HG03460 (cell line): Measurements from ENCODE around the gene GSTM3.
"Not testable (repeated sequence)": the region's sequence is repeated elsewhere in the genome, so short reads cannot be mapped to it uniquely, and the experiment has no call there.

Experiments used
- ATAC-seq: cut with Tn5 transposase; IDR thresholded peaks from one replicate; pipeline ENCODE4 v1.9.1; 2021; ENCODE audit not compliant: unreplicated experiment

The GSTM3 gene

DNA sequence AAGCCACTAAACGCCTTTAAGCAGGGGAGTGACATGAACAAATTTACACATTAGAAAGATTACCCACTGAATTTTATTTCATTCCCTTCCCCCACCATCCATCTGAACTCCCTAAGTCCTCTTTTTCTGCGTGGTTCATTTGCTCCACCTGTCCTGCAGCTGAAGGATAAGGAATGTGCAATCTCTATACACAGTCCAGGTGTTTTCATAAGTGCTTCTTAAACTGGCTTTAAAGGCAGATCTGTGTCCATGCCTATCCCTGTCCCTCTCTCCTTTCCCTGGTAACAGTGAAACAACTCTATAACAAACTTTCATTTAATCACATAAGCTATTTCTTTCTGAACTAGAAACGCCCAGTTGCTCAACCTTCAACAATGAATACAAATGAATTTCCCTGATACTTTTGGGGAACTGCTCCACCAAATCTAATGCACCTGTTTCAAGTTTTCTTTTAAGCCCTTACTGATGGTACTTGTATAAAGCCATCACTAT lies 8.4 kb downstream of the GSTM3 start:
- no peak for ATAC-seq

DNA sequence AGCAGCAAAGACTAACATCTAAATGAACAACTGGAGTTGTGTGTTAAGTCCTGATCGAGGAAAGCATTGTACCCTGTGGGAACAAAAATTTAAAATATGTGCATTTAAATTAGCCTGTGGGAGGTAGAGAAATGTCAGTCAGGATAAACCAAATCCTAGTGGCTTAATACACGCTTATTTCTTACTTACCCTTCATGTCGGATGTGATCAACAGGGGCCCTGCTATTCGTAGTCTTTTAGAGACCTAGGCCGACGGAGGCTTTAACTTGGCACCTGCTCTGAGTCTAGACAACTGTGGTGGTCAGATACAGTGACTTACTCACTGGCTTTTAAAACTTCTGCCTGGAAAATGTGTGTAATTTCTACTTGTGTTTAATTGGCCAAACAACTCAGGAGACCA lies 10.2 kb downstream of the GSTM3 start:
- no peak for ATAC-seq

DNA sequence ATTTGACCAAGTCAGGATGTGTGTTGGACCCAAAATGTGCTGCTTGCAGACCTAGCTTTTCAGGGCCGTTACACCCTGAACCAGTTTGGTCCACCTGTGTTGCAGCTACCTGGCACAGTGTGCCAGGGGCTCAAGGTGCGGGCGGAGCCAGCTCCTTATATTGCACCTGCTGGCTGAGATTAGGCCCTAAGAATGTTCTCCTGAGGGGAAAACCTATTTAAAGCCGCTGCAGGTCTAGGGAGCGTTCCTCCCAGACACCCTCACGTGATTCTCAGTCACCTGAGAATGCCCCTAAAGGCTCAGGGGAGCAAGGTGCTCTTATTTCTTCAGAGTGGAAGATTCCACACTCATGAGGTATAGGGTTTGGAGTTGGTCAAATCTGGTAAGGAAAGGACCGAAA lies 12.0 kb downstream of the GSTM3 start:
- ATAC-seq: no peak

DNA sequence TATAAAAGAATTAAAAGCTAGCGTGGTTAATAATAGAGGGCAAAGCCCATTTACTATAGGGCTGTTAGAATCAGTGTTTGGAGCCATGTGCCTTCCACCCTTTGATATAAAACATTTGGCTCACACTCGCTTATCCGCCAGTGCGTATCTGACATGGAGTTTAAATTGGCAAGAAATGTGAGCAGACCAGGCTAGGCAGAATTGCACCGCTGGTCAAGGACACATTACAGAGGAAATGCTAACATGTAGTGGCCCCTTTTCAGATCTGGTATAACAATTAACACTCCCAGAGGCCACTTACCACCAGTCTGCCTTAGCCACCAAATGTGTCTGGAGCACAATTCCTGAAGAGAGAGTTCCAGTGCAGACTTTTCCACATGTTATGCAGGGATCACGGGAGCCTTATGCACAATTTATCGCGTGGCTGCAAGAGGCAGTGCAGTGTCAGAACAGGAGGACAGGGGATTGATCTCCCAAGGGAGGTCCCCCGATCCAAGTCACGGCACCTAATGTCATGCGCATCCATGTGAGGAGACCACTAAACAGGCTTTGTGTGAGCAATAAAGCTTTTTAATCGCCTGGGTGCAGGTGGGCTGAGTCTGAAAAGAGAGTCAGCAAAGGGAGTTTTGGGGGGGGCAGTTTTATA lies 14.0 kb downstream of the GSTM3 start:
- ATAC-seq: no peak

DNA sequence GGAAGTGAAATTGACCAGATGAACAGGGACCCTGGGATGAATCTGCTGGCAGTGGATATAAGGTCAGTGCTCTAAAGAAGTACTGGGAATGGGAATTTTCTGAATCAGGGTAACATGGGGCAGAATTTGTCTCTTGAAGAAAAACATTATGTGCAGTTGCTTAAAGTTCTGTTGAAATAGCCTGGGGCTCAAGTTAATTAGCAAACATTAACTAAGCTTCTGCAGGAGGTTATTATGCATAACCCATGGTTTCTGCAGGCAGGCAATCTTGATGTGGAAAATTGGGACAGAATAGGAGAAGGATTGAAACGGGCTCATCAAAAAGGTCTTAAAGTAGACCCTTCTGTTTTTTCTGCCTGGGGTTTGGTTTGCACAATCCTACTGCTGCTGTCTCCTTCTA lies 14.8 kb downstream of the GSTM3 start:
- ATAC-seq: no peak

DNA sequence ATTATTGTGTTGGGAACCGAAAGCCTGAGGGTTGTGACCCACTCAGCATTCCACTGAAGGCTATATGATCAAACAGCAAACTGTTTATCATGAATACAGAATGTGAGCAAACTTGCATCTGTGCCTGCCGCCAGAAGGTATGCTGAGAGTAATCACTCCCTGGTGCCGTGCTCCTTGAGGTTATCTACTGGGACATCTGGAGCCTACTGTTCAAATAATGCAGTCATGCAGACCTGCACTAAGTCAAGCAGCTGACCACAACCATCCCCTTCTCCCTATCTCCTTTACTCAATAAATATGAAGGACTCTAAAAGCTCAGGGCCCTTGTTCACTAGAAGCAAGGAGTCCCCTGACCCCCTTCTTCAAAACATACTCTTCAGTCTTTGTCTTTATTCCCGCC lies 15.3 kb downstream of the GSTM3 start:
- ATAC-seq: no peak

DNA sequence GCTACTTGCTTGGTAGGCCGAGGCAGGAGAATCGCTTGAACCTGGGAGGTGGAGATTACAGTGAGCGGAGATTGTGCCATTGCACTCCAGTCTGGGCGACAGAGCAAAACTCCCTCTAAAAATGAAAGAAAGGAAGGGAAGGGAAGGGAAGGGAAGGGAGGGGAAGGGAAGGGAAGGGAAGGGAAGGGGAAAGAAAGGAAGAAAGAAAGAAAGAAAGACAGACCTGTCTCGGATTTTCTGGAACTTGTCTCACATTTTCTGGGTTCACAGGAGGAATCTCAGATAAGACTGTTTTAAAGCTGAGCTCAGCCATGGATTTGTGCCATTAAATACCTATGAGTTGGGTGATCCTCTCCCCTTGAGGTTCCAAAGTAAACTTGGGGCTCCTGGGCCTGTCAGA lies 15.9 kb downstream of the GSTM3 start:
- no peak for ATAC-seq

DNA sequence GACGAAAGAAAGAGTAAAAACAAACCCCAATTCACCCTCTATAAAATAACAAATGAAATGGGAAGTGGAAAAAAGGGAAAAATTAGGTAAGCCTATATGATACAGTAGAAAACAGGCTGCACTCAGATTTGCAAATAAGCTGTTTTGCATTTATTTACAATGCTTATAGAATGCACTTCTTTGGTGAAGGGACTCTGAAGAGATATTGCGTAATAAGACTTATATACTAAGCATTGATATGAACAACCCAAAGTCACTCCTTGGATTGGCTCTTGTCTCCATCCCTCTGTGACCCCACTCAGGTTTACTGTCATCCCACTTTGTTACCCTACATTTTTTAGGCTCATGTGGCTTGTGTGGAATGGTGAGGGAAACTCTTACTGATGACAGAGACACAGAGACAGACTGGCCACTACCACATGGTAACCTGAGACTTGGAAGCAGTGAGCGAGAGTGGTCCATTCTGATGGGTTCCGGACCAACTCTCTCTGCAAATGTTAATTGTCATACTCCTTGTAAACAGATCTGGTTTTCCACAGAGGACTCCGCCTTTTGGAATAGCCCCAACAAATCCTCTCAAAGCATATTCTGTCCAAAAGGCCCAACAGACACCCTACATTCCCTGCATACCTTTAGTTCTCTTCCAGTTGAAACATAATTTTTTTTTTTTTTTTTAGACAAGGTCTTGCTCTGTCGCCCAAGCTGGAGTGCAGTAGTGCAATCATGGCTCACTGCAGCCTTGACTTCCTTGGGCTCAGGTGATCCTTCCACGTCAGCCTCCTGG lies 17.7 kb downstream of the GSTM3 start:
- ATAC-seq: no peak

DNA sequence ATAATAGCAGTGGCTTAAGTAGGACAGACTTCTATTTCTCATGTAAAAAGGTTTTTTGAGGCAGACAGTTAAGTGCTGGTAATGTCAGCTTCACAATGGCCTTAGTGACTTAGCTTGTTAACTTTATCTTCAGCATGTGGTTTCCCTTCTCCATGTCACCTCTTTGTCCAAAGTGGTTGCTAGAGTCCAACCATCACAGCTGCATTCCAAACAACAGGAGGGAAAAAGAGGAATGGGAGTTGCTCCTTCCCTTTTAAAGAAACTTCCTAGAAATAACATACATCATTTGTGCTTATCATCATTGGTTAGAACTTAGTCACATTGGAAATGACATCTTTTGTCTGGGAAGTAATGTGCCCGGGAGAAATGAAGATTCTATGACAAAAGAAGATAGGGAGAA lies 18.9 kb downstream of the GSTM3 start:
- ATAC-seq: no peak

DNA sequence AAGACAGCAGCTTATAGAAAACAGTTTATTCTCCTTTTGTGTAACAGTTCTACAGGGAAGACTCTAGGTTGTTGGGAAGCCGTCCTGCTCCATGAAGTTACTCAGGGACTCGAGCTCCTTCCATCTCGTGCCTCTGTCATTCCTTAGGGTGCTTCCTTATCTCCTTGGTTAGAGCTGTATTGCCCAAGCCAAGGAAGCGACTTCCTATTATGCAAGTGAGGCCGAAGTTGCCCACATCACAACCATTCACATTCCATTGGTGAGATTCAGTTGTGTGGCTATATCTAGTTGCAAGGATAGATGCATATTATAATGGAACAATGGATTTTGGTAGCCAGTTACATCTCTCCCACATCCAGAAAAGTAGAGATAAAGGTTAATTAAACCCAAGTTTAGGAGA lies 19.8 kb downstream of the GSTM3 start:
- ATAC-seq: no peak

DNA sequence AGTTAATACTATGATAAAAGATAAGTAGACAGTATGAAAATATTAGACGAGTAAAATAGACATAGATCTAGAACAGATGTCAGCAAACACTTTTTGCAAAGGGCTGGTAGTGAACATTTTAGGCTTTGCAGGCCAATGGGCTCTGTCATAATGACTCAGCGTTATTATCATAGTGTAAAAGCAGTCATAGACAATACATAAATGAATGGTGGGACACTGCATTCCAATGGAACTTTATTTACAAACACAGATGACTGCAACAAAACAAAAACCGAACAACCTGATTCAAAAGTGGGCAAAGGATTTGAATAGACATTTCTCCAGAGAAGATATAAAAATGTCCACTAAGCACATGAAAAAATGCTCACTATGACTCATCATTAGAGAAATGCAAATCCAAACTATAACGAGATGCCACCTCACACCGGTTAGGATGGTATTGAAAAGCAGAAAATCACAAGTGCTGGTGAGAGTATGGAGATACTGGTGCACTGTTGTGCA lies 21.5 kb downstream of the GSTM3 start:
- ATAC-seq: no peak

DNA sequence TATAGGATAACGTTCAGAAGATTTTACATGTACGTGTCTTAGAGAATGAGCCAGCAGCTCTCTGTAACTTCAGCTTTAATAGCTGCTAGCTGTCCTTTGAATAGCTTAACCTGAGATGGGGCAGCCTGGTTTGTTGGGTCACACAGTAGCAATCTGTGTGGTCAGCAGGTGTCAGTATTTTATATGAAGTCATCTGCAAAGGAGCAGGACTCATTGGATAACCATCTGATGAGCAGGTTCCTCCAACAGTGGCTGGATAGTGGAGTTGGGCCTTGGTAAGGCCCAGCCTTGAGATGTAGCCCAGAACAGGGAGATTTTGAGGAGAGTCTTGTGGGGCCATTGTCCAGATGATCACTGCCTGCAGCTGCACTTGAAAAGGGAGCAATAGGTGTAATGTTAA lies 22.3 kb downstream of the GSTM3 start:
- no peak for ATAC-seq

DNA sequence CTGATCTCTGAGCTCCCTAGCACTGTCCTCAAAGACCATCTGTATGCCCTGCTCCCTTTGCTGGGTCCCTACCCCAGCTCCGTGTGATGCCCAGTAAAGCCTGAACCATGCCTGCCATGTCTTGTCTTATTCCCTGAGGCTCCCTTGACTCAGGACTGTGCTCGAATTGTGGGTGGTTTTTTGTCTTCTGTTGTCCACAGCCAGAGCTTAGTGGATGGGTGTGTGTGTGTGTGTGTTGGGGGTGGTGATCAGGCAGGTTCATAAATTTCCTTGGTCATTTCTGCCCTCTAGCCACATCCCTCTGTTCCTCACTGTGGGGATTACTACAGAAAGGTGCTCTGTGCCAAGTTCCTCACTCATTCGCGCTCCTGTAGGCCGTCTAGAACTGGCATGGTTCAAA lies 23.1 kb downstream of the GSTM3 start:
- no peak for ATAC-seq

DNA sequence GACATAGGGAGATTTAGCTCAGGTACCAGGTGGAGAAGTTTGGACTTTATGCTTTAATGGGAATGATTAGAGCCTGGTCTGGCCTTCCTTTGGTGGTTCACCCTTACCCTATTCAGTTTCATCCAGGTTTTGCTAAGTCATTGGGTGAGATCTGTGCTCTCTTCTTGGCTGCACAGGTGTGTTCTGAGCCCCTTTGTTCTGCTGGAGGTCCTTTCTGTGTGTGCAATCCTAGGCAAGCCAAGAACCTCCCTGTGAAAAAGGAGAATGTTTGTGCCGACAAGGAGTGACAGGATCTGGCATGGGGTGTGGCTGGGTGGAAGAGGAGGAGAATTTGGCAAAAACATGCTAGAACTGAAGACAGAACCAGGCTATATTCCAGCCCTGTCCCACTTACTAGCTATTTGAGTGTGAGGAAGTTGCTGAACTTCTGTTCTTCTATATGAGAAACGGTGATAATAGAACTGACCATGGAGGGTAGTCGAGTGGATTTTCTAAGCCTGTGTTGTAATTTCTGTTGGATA lies 24.2 kb downstream of the GSTM3 start:
- ATAC-seq: no peak

DNA sequence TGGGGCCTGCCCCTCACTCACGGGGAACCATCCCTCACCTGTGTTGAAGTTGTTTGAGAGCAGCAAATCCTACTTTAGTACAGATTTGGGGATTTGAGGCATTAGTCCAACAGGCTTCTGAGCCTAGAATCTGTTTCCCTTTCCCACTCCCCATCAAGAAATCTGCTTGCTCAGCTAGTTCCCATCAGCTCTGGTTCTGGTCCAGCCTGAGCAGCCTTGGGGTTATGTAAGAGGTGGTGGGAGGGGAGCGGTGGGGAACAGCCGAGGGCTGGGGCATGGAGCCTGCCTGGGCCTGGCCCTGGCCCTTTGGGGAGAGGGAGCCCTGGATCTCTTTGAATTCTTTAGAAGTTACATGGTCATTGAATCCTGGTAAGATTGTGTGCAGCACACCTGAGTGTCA lies 24.7 kb downstream of the GSTM3 start:
- ATAC-seq: no peak

DNA sequence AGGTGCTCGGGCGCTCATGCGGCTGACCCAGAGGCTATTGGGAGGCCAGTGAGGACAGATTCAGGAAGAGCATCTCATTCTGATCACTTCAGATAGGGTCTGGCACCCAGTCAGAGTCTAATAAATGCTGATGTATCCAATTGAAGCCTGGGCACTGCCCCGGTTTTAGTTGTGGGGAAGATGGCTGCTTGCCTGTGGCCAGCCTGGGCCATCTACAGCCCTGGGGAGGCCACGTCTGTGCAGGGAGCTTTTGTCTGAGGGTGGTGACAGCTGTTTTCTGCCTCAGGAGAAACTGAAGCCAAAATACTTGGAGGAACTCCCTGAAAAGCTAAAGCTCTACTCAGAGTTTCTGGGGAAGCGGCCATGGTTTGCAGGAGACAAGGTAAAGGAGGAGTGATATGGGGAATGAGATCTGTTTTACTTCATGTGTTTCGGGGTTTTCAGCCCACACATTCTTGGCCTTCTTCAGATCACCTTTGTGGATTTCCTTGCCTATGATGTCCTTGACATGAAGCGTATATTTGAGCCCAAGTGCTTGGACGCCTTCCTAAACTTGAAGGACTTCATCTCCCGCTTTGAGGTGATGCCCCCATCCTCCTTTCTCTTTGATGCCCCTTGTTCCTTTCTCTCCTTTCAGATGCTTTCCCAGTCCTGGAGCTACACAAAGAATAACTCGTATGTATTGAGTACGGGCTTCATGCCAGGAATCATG lies 26.0 kb downstream of the GSTM3 start:
- no peak for ATAC-seq

DNA sequence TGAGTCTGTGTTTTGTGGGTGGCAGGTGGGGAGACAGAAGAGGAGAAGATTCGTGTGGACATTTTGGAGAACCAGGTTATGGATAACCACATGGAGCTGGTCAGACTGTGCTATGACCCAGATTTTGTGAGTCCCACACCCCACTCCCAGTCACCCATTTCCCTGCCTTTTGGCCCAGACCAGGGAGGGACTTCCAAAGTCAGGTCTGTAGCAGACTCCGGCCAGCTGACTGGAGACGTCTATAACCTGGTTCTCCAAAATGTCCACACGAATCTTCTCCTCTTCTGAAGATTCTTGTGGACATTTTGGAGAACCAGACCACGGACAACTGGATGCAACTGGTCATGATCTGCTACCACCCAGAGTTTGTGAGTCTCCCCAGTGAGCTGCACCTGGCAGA lies 27.2 kb downstream of the GSTM3 start:
- no peak for ATAC-seq

DNA sequence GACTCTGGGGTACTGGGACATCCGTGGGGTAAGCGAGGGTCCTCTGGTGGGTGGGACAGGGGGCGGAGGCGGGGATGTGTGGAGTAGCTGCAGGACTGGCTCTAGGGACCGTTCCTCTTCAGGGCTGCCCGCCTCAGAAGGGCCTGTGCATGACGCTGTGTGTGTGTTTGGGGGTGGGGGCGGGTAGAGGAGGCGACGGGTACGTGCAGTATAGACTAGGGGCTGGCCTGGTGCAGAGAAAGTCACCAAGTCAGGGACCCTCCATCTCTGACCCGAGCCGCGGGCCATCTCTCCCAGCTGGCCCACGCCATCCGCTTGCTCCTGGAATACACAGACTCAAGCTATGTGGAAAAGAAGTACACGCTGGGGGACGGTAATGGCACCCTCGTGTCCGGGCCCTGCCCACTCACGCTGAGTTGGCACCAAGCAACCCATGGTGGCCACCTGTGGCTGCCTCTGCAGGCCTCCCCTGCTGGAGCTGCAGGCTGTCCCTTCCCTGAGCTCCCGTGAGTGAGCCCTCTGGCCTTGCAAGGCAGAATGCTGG lies 28.4 kb downstream of the GSTM3 start:
- ATAC-seq: no peak

DNA sequence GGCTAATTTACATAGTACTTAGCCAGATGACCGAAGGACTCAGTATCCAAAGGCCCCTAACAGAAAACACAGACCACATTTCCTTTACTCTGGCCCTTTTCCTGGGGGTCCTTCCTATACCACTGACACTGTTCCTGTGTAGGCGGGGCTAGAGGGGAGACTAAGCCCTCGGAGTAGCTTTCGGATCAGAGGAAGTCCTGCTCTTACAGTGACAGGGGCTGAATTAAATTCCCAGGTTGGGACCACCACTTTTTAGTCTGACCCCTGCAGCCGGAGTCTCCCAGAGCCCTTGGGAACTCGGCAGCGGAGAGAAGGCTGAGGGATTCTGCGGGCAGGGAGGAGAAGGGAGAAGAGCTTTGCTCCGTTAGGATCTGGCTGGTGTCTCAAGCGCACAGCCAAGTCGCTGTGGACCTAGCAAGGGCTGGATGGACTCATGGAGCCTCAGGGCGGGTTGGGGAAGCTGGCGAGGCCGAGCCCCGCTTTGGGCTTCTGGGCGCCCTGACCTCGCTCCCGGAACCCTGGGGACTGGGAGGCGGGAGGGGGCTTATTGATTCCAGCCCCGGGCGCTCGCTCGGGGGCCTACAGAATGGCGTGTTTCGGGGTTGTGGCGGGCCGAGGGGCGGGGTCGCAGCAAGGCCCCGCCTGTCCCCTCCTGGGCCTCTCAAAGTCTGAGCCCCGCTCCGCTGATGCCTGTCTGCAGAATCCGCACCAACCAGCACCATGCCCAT lies 29.1 kb downstream of the GSTM3 start, which contains the start of gene GSTM5:
TSS of gene GSTM5 (plus strand) at position 659 of the 728 bp plus-strand sequence. CDS start at position 721, 62 bp downstream.
- ATAC-seq: not testable (repeated sequence)

DNA sequence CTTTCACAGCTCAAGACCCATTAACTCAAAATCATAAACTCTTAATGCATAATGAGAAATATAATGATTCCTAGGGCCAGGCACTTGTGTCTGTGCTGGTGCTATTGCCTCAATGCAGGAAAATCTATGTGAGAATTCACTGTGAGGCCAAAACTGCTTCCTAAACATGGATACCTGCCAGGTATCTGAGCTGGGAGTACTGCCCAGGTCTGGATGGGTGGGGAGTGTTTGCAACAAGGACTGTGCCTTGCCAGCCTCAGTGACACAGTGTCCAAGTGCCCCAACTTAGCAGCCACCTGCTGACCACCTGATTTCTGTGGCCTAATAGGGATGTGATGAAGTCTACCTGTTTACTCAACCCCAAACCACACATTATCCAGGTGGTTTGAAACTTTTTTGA lies 31.0 kb downstream of the GSTM3 start:
- not testable (repeated sequence) for ATAC-seq
